CMK (cell line): ENCODE data around the gene KIAA1755.
"Not testable (repeated sequence)": the region's sequence is repeated elsewhere in the genome, so short reads cannot be mapped to it uniquely, and the experiment has no call there.

ENCODE experiments used
- DNase-seq: peaks from one replicate; pipeline ENCODE4 v3.0.0-alpha.2; 2010; ENCODE audit warnings: low read depth

The KIAA1755 gene

DNA sequence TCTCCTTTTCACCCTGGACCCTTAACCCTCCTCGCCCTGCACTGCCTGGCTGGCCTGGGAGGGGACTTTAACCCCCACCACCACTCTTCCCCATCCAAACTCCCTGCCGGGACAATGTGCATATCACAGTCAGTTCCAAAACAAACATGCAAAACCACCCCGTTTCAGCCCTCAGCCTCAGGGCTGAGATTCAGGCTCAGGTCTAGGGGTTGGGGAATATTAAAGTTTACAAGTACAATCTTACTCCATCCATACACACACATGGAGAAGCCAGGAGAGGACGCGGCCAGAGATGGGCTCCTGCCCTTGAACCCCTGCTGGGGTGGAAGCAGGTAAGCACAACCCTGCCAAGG lies 534 bp downstream of the KIAA1755 start:
- no peak for DNase-seq

DNA sequence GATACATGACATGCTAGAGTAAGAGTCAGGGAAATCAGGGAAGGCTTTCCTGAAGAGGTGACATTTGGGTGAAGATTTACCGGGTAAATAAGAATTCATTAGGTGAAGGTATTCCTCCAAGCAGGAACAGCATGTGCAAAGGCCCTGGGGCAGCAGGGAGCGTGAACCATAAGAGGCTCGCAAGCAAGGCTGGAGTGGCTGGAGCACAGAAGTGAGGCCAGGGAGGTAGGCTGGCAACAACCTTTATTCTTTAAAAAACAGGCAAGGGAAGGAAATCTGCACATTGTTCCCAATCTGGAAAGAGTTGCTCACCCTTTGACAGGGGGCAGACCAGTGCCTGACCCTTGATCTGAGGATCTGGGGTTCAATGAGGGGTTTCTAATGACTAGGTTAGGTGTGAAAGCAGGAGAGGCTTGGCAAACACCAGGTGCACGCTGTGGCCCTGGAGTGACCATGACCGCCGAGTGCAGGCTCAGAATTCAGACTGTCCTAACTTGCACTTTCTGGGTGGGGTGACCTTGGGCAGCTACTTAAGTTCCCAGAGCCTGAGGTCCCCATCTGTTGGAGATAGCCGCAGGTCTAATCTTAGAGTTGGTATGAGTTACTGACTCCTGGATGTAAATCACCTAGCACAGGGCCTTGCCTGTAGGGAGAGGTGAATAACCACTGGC lies 1.9 kb downstream of the KIAA1755 start:
- no peak for DNase-seq

DNA sequence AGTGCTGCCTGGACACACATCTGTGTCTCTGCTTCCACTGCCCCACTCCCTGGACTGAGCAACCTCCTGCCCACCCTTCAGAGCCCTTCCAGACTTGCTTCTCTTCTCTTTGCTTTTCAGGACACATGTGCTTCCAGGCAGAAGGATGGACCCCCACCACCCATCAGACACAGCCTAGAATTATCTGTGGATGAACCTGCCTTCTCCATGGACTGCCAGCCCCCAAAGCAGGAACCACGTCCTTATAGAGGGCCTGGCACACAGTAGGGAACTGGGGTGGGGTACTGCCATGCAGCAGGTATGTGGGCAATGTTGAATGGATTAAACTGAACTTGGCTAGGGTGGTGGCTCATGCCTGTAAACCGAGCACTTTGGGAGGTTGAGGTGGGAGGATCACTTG lies 3.6 kb downstream of the KIAA1755 start:
- DNase-seq, result no peak

DNA sequence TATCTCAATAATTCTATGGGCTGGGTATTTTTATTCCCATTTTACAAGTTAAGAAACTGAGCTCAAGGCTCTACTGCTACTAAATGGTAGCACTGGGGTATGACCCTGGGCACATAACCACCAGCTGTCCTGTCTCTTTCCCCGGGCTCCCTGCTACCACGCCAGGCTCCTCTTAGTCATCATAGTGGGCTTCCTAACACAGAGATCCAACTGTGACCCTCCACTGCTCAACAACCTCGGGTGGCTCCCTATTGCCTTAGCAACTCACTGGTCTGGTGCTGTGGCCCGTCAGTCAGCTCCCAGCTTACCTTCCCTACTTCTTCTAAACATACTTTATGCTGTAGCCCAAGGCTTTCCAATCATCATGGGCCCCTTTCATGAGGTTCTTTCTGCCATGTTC lies 4.5 kb downstream of the KIAA1755 start:
- no peak for DNase-seq

DNA sequence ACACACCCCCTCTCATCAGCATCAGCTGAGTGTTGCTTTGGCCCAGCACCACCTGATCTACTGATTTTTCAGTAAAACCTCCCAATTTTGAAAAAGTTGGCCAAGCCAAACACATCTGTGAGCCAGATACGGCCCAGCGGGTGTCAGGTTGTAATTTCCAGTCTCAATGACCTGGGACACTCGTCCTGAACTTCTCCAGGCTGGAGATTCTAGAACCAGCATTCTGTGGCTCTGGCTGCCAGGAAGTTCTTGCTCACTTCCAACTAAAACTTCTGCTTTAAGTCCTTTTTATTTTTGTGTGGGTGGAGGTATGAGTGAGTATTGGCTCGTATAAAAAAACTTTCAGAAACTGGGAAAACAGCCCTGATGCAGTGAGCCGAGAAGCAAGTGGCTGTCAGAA lies 5.1 kb downstream of the KIAA1755 start:
- DNase-seq, result no peak

DNA sequence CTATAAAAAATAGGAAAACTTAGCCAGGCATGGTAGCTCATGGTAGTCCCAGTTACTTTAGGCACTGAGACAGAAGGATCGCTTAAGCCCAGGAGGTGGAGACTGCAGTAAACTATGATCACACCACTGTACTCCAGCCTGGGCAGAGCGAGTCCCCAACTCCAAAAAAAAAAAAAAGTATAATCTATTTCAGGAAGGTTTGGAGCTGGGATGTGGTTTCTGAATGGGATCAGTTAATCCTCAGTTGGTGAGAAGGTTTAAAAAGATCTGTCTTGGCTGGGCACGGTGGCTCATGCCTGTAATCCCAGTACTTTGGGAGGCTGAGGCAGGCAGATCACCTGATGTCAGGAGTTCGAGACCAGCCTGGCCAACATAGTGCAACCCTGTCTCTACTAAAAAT lies 5.9 kb downstream of the KIAA1755 start:
- DNase-seq, result not testable (repeated sequence)

DNA sequence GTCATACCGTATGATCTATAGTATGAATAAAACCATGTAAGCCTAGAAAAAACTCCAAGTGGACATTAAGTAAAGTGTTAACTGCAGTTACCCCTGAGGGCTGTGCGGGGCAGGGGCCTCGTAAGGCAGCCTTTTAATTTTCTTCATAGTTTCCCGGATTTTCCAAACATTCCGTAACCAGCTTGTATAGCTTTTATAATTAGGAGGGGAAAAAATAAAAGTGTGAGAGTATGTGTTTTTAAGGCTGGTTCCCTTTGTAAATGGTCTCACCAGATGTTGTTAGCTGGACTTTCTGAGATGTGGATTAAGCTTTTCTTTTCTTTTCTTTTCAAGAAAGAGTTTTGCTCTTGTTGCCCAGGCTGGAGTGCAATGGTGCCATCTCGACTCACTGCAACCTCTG lies 7.0 kb downstream of the KIAA1755 start:
- DNase-seq, result no peak

DNA sequence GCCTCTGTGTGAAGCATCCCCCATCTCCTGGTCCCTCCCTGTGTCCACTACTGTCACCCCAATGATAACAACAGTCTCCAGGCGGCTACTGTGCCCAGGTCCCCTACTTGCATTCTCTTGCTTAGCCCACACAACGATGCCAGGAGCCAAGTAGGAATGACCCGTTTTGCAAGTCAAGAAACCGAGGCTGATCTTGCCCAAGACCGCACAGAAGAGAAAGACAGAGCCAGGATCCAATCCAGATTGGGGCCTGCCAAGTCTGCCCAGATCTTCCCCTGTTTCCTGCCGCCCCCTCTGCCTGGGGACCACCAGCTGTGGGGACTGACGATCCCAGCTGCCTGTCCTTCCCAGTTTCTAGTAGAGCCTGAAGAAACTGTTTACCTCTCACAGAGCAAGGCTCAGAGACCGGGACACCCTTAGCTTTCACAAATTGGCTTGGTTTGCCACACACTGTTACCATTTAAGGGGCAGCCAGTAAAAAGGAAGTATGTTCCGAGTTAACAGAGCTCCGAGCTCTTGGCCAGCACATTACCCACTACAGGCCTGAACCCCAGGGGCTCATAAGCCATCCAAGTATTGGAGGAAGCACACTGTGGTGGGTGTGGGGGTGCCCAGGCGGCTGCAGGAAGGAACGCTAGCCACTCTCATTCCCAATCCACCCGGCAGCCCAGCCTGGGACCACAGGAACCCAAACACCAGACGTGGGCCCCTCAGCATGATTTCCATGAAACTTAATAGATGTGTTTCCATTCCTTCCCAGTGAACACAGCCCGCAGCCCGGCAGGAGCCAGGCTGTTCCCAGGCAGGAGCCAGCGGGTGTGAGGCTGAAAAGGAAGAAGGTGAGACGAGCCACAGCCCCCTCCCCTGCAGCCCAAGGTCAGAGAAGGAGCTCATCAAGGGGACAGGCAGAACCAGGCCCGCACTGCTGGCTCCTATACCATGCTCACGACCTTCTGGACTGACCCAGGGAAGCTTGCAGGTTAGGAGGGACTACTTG lies 7.9 kb downstream of the KIAA1755 start:
- no peak for DNase-seq

DNA sequence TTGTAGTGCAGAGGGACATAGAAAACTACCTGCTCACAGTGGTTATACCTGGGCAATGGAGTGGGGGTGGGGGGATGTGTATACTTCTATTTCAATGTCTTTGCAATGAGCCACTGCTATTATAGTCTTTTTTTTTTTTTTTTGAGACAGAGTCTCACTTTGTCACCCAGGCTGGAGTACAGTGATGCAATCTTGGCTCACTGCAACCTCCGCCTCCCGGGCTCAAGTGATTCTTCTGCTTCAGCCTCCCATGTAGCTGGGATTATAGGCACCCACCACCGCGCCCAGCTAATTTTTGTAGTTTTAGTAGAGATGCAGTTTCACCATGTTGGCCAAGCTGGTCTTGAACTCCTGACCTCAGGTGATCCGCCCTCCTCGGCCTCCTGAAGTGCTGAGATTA lies 9.1 kb downstream of the KIAA1755 start:
- not testable (repeated sequence) for DNase-seq

DNA sequence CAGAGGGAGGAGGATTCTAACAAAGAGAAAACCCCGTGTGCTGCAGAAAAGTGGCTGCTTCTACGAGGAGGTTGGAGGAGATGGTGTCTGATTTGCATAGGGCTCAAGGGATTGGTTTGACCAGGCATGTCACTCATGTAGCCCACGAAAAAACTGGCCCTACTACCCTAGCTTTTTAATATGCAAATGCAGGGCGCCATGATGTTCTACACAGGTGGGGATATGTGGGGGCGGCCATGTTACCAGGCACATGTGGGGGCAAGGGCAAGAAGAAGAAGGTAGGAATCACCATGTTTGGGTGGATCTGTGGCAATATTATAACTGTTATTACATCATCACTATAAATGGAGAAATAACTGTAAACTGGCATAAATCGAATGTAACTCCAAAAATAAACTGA lies 9.9 kb downstream of the KIAA1755 start:
- DNase-seq, result no peak

DNA sequence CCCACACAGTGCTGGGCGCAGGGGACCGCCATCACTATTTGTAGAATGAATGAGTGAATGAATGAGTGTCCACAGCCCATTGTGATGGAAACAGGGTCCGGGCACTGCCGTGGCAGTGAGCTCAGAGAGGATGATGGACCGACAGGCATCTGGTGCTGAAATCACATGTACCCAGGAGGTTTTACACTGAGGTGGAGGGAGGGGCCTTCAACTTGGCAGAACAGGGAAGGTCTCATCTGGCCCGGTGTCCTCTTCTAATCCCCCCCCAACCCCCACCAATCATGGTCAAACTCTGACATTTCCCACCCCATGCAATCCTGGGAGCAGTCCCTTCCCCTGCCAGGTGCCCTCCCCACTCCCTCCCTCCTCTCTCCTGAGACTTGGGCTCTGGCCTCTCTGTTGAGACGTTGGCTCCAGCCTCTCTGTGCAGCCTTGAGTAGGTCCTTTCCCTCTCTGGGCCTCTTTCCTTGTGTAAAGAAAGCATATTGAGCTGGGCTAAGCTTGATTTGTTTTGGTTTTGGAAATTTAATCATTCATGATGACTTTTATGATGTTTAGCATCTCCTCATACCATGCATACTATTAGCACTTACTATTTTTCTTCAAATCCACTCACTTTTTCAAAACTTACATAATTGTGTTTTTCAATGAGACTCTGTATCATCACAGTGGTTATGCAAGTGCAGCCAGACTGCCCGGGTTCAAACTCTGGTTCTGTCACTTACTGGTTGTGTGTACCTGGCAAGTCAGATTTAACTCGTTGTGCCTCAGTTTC lies 10.8 kb downstream of the KIAA1755 start:
- DNase-seq, result no peak

DNA sequence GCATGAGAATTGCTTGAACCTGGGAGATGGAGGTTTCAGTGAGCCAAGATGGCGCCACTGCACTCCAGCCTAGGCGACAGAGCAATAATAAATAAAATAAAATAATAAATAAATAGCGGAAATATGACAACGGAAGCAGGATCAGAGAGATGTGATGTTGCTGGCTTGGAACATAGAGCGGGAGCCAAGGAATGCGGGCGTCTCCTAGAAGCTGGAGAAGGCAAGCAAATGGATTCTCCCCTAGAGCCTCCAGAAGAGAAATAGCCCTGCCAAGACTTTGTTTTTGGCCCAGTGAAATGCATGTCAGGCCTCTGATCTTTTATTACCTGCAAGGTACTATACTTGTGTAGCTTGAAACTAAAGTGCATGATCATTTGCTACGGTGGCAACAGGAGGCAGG lies 12.4 kb downstream of the KIAA1755 start:
- no peak for DNase-seq

DNA sequence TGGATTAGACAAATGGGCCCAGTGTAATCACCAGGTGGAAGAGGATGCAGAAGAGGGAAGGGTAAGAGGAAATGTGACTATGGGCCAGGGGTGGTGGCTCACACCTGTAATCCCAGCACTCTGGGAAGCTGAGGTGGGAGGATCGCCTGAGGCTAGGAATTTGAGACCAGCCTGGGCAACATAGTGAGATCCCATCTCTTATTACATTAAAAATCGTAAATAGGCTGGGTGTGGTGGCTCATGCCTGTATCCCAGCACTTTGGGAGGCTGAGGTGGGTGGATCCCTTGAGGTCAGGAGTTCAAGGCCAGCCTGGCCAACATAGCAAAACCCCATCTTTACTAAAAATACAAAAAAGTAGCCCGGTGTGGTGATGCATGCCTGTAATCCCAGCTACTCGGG lies 12.8 kb downstream of the KIAA1755 start:
- not testable (repeated sequence) for DNase-seq

DNA sequence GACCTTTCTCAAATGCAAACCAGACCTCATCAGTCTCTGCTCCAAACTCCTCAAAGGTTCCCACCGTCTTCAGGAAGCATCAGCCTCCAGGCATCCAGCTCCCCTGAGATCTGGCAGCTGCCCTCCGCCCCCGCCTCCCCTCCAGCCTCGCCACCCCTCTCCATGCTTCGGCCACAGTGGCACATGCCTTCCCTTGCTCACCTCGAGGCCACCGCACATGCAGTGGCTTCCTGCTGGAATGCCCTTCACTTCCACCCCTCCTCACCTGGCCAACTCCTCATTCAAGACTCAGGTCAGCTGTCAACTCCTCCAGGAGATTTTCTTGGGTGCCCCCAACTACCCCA lies 13.4 kb downstream of the KIAA1755 start:
- DNase-seq, result no peak

DNA sequence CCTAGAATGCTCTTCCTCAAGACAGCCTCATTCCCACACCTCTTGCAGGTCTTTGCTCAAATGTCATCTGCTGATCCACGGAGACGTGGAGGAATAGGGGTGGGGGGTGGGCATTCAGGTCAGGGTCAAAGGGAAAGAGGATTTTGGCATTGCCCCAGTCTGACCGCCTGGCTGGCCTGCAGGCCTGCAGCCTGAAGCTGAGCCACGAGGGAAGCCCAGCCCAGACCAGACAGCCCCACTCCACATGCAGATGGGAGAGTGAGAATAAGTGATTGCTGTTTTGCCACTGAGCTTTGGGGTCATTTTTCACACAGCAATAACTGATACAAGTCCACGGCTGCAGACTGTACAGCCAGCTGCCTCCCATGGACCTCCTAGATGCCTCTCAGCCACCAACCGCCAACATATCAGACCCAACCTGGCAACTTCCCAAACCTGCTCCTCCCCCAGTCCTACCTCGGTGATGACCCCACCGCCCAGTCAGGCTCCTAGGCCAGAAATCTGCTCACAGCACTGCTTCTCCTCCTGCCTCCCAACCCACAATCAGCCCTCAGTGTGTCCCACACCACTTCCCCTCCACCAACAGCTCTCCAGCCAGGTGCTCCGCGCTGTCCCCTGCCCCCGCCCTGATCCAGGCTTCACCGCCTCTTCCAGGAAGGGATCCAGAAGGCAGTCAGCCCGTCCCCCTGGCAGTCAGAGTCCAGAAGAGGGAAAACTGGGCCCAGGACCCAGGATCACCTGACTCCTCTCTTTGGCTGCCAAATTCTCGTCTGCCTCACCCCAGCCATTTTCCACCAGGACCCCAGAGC lies 14.0 kb downstream of the KIAA1755 start:
- DNase-seq, result no peak

DNA sequence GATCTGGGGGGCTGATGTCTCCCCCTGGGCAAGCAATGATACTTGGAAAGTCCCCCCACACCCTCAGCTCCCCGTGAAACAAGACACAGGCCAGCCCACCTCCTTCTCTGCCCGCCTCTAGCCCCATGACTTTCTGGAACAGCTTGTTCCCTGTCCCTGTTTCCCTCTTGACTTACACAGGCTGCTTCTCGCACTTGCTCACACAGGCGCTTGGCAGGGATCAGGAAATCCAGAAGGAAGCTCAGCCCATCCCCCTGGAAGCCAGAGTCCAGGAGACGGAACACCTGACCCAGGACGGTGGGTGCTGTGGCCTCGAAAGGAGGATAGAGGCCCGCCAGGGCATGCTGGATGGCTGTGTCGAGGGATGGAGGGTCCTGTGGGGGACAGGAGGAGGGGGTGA lies 14.8 kb downstream of the KIAA1755 start:
- DNase-seq, result no peak

DNA sequence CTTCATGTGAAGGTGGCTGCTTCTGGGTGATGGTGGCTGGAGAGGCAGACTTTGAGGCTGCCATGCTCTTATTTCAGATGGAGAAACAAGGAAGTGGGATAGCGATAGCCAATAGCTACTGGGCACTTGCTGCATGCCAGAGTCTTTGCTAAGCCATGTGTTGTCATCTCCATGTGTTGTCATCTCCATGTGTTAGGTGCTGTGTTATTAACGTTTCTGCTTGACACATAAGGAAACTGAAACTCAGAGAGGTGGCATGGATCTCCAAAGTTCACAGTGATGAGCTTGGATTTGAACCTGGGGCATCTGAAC lies 16.9 kb downstream of the KIAA1755 start:
- DNase-seq, result no peak

DNA sequence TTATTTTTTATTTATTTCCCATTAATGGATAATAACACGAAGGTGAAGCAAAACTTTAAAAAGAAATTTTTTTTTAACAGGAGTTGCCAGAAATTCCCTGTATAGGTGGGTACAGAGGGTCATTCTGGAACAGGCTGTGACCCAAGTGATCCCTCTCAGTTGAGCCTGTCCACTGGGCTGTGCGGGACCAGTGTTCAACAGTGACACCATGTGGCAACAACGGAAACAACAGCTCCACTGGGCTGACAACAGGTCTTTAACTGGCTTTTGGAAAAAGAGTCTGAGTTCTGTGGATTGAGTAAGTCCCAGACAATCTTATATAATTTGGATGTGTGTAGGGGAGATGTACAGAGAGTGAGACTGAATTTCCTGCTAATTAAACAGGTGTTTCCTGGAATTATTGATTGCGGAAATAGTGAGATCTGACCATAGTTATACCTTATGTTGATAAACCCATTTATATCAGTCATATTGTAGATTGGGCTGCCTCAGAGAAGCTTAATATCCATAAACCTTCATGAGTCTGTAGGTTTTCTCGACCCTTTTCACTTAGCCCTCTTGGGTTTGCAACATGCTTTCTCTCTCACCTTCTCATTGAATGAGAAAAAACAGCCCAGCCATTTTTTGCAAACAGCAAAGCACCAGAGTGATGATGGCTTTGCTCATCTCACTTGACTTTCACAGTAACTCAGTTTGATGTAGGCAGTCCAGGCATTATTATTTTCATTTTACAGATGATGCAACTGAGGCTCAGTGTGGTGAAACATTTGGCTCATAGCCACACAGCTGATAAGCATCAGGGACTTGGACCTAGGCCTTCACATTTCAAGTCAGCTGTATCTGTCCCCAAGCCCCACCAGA lies 17.5 kb downstream of the KIAA1755 start:
- DNase-seq, result peak; percentile 29

DNA sequence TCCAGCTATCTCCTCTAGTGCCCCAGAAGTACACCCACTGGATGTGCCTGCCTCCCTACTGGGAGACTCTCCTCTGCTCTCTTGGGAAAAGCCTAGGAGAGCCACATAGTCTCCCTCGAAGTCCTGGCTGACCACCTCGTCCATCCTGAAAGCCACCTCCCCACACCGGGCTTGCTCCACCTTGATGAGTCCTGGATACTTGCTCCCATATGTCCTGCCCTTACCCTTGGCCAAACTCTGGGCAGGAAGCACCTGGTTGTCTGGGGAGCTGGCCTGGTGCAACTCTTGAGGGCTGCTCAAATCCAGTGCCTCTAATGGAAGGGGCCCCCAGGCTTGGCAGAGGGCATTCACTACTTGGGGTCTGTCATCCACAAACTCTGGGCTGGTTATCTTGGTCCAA lies 19.3 kb downstream of the KIAA1755 start:
- no peak for DNase-seq

DNA sequence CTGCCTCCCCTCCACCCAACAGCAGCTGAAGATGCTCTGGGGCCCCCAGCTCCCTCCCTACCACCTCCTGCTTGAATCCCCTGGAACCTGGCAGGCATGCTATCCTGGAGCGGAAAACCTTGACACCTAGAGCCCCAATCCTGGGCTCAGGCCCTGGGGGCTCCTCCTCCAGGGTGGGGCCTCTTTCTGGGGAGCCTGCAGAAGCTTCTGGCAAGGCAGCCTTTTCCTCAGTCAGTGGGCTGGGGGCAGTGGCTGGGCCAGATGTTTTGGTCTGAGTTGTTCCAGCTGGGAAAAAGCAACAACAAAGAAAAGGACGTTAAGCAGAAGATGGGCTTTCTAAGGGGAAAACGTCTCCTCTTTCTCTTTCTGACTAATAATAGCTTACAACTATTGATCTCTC lies 21.1 kb downstream of the KIAA1755 start:
- DNase-seq, result no peak

DNA sequence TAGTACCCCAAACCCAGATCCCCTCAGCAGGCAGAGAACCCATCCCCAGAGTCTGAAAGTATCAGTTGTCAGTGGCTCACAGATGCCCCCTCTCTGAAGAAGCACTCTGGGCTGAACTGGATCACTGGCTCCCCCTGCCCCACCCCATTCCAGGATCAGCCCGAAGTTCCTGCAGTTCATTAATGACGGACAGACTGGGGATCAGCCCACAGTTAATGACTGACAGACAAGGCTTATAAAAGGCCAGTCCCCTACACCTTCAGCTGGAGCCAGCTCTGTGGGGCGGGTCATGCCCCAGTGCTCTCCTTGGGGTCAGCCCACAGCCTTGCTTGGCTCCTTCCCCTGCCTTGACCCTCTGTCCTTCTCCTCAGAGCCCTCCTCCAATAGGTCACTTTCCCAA lies 21.7 kb downstream of the KIAA1755 start:
- DNase-seq, result no peak
